AG04450 (cell line): Measurements from ENCODE around the gene CHRNB1. TPM values are rescaled to one million over a fixed set of nuclear protein-coding genes. Genes with fewer than 3 reads are reported as not detected.

Source experiments
- CTCF ChIA-PET: fragments of 300-600, 350-600 bp; formaldehyde crosslinking; extraction: SDS; loops from one replicate; lab custom pipeline; 2022; ENCODE audit warnings: antibody characterized with exemption, inconsistent platforms; lab: Charles Lee
- POLR2A ChIA-PET: fragments of 350-600 bp; formaldehyde crosslinking; extraction: SDS; loops from one replicate; lab custom pipeline; 2021; ENCODE audit warnings: antibody characterized with exemption, inconsistent platforms; lab: Yijun Ruan, JAX
- DNase-seq: peaks from one replicate; pipeline ENCODE4 v3.0.0-alpha.2; 2011; ENCODE audit warnings: low read depth, low spot score
- H3K27ac ChIP-seq: one replicate; pipeline ENCODE4 v1.5.1; 2012; ENCODE audit warnings: low read depth, low read length, control low read depth
- H3K27me3 ChIP-seq: one replicate; pipeline ENCODE4 v1.6.0; 2012; ENCODE audit warnings: low read length; ENCODE audit not compliant: control insufficient read depth, insufficient read depth
- H3K4me3 ChIP-seq: 2 replicates; pipeline ENCODE4 v1.5.1; 2011; ENCODE audit warnings: mild to moderate bottlenecking, low read depth, low read length, control low read depth
- H3K9me3 ChIP-seq: 2 replicates; pipeline ENCODE4 v1.5.1; 2012; ENCODE audit warnings: low read length; ENCODE audit not compliant: control insufficient read depth, insufficient read depth
- polyA plus RNA-seq: library from polyadenylated mRNA; depleted of rRNA; stranded (reverse); fragments of >200 nt; gene quantifications from 2 replicates; pipeline ENCODE4 v1.2.3, GENCODE V29; 2011
- TF ChIP-seq, protein P1 (sequence below): IDR thresholded peaks from 2 replicates; pipeline ENCODE4 v1.5.1; 2011; ENCODE audit warnings: low read depth, low read length, control low read depth, inconsistent platforms

The CHRNB1 gene
- polyA plus RNA-seq, 1 experiment = 6.3 TPM

DNA sequence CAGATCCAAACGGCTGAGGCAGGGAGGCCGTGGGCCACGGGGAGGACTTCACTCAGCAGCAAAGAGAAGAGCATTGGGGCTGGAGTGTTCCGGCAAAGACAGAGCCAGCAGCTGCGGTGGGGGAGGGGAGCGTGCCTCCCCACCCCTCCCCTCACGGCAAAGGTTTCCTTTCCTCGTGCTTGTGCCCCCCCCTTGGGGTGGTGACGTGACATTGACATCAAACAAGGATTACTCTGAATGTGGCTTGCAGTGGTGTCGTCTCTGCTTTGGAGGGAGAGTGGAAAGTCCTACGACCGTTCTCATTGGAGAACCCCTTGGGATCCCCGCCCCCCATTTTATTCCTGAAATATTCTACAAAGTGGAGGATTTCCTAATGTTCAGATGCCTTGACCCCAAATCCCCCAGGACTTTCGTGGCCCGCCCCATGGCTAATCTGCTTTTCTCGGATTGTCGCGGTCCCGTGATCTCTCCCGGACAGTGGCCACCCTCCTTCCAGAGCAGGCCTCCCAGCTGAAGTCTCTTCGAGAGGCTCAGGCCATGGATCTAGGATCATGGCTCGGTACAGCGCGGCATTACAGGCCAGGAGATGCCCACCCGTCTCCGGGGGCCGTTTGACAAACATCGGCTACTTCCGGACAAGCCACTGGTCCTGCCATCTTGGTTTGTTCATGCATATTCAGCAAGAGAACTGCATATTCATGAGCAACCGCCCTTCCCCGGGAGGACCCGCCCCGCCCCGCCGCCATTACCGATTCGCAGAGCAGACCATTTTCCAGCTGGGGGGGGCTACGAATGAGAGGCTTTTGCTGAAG is 38.6 kb downstream of the CHRNB1 start:
- Histone ChIP-seq H3K4me3 (peak overlapping the region; percentile 92), H3K27me3 (no peaks in the 10 kb centered on the region), H3K27ac (peak overlapping the region; percentile 100), H3K9me3 (no peaks in the 10 kb centered on the region)
- TF ChIP-seq, protein P1, sequence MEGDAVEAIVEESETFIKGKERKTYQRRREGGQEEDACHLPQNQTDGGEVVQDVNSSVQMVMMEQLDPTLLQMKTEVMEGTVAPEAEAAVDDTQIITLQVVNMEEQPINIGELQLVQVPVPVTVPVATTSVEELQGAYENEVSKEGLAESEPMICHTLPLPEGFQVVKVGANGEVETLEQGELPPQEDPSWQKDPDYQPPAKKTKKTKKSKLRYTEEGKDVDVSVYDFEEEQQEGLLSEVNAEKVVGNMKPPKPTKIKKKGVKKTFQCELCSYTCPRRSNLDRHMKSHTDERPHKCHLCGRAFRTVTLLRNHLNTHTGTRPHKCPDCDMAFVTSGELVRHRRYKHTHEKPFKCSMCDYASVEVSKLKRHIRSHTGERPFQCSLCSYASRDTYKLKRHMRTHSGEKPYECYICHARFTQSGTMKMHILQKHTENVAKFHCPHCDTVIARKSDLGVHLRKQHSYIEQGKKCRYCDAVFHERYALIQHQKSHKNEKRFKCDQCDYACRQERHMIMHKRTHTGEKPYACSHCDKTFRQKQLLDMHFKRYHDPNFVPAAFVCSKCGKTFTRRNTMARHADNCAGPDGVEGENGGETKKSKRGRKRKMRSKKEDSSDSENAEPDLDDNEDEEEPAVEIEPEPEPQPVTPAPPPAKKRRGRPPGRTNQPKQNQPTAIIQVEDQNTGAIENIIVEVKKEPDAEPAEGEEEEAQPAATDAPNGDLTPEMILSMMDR = no peak
- ChIA-PET POLR2A (interaction anchor here (0.6 to 2.8 kb wide), 19 partner anchors 8 to 655 kb away, joined by 3 to 20 read pairs (median 4); partner anchors contain the start of genes FGF11, TMEM102, TMEM256 and TP53), CTCF (no interaction called here)
- peak; percentile 78 for DNase-seq

DNA sequence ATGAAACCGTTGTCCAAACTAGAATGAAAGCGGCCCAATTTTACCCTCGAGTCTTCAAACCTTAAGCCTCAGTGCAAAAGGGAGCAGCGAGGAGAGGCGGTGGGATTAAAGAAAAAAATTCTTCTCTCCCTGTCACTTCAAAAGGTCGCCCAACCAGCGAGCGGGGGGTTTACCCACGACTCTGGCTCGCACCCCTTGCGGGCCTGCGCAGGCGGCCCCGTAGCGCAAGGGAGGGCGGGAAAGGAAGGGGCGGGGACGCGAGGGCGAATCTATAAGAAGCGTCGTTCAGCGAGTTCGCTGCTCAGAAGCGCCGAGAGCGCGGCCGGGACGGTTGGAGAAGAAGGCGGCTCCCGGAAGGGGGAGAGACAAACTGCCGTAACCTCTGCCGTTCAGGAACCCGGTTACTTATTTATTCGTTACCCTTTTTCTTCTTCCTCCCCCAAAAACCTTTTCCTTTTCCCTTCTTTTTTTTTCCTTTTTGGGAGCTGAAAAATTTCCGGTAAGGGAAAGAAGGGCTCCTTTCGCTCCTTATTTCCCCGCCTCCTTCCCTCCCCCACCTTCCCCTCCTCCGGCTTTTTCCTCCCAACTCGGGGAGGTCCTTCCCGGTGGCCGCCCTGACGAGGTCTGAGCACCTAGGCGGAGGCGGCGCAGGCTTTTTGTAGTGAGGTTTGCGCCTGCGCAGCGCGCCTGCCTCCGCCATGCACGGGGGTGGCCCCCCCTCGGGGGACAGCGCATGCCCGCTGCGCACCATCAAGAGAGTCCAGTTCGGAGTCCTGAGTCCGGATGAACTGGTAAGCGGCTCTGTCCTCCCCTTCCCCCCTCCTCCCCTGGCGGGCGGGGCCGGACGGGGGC is 39.4 kb downstream of the CHRNB1 start, which contains the start of gene POLR2A:
TSS of gene POLR2A (plus strand) at position 300 of the 852 bp plus-strand sequence.
- H3K27me3 ChIP-seq = no peaks in the 10 kb centered on the region
- CTCF ChIA-PET = no interaction called here
- POLR2A ChIA-PET = interaction anchor here (0.6 to 2.8 kb wide), 23 partner anchors 9 to 655 kb away, joined by 3 to 20 read pairs (median 4); partner anchors contain the start of genes FGF11, TMEM102, TMEM256 and TP53

DNA sequence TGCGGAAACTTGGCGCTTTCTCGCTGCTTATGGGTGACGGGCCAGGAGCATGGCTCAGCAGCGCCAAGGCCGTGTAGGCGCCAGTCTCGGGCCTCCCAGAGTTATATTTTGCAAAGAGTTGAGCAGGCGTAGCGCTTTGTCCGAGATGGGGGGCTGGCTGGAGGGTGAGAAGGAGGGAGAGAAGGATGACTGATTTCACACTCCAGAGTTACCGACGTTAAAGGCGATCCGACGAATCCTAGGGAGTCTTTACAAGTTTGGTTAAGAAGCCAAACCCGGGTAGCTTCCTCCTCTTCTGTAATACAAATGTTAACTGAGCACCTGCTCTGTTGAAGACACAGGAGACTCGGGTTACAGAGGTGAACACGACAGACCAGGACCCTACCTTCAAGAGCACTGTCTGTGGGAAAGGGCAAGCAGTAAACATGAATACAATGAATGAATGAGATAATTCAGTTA is 40.1 kb downstream of the CHRNB1 start:
- ChIA-PET CTCF (interaction anchor here (0.6 to 2.2 kb wide), 3 partner anchors 30 to 100 kb away, joined by 3 to 6 read pairs (median 4); no protein-coding TSS in a partner anchor), POLR2A (interaction anchor here (0.6 to 2.8 kb wide), 17 partner anchors 12 to 654 kb away, joined by 3 to 20 read pairs (median 4); partner anchors contain the start of genes TMEM102, TMEM256, TP53 and WRAP53)
- no peaks in the 10 kb centered on the region for H3K27me3 ChIP-seq
- TF ChIP-seq, protein P1 = 0 out of 2 replicates have a peak, but pooled peaks have one; percentile 11
- H3K27ac ChIP-seq = peak overlapping the region; percentile 57
- peak overlapping the region; percentile 81 for H3K4me3 ChIP-seq
- H3K9me3 ChIP-seq = no peaks in the 10 kb centered on the region
- no peak for DNase-seq

More for the DNA sequence above, 39.4 kb downstream of the CHRNB1 start, which contains the start of gene POLR2A:
- H3K9me3 ChIP-seq = no peaks in the 10 kb centered on the region
- DNase-seq = peak; percentile 96
- peak within 1 kb of the TSS; percentile 100 for H3K27ac ChIP-seq
- TF ChIP-seq, protein P1 = no peak
- peak within 1 kb of the TSS; percentile 92 for H3K4me3 ChIP-seq

DNA sequence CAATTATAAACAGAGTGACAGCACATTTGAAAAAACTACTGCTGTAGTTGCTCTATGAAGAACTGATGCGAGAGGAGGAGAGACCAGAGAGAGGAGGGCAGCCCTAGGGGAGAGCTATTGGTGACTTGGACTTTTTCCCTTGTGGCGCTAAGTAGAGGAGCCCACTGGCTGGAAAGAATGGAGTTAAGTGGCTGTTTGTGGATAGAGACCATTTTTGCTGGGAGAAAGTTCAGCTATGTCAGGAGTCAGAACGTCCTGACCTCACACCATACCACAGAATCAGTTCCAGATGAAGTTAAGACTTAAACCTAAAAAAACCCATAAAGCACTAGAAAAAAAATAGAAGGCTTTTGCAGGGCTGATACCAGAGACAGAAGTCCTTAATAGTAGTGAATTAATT is 41.3 kb downstream of the CHRNB1 start:
- CTCF ChIA-PET = interaction anchor here (0.9 to 3.2 kb wide), 5 partner anchors 29 to 441 kb away, joined by 3 to 22 read pairs (median 4); no protein-coding TSS in a partner anchor
- no peak for DNase-seq

More for the DNA sequence above, 41.3 kb downstream of the CHRNB1 start:
- Histone ChIP-seq H3K4me3 (peak overlapping the region; percentile 58), H3K27ac (no peak overlapping the region), H3K27me3 (no peaks in the 10 kb centered on the region), H3K9me3 (no peaks in the 10 kb centered on the region)
- TF ChIP-seq, protein P1 = no peak
- POLR2A ChIA-PET = interaction anchor here (0.6 to 1.2 kb wide), 2 partner anchors 41 to 82 kb away, joined by 3 to 4 read pairs; partner anchors contain the start of gene TMEM256
